GM19240 (cell line): Measurements from ENCODE around the gene PLXNB3.
A peak's percentile ranks its signal among the peaks of the same experiment; 100 is the strongest.
"Not testable (repeated sequence)": the region's sequence is repeated elsewhere in the genome, so short reads cannot be mapped to it uniquely, and the experiment has no call there.

Experiments used
- DNase-seq: peaks from one replicate; pipeline ENCODE4 v3.0.0; 2011; ENCODE audit warnings: low spot score; ENCODE audit not compliant: insufficient read length

PLXNB3 gene

DNA sequence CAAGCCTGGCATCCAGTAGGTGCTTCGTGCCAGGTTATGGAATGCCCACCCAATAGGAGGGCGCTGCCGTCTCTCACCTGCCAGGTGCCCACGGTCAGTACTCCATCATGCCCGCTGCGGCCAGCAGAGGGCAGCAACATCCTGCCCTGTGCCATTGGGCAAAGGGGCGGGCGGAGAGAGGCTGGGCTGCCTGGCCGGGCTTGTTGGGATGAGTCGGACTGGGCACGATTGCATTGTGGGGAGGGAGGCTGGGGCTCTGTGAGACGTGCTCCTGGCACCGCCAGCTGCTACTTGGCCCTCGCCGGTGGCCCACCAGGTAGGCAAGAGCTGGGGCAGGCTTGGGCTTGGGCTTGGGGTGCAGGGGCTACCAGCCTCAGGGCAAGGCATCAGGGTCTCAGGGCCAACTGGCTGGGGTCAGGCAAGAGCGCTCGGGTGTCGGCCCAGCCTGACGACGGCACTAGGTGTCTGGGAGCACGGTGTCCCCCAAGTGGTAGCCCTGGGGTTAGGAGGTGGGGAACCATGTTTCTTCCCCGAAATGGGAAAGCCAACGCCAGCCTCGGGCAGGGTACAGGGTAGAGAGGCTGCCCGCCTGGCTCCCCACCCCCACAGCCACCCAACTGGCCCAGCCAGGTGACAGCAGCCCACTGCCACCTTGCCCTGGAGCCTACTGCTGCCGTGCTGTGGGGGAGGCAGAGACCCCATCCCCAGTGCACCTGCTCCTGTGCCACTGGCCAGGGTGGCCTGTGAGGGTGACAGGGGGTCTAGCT lies at the start of gene PLXNB3:
Gene PLXNB3, plus strand, starts transcription at position 261 of the 767 bp plus-strand sequence. CDS start 1,287 bp downstream, outside the sequence.
- DNase-seq: peak; percentile 73

GRCh38 chrX:153714256-153714655 lies 49.8 kb upstream of the PLXNB3 start:
- DNase-seq: no peak

- no peak for DNase-seq
Observed at GRCh38 chrX:153717445-153717844, 46.6 kb upstream of the PLXNB3 start.

- DNase-seq: no peak
Observed at GRCh38 chrX:153719238-153719637, 44.8 kb upstream of the PLXNB3 start.

- DNase-seq: no peak
Observed at GRCh38 chrX:153719701-153720100, 44.3 kb upstream of the PLXNB3 start.

- DNase-seq: no peak
Observed at GRCh38 chrX:153722704-153723350, 41.2 kb upstream of the PLXNB3 start.

DNA sequence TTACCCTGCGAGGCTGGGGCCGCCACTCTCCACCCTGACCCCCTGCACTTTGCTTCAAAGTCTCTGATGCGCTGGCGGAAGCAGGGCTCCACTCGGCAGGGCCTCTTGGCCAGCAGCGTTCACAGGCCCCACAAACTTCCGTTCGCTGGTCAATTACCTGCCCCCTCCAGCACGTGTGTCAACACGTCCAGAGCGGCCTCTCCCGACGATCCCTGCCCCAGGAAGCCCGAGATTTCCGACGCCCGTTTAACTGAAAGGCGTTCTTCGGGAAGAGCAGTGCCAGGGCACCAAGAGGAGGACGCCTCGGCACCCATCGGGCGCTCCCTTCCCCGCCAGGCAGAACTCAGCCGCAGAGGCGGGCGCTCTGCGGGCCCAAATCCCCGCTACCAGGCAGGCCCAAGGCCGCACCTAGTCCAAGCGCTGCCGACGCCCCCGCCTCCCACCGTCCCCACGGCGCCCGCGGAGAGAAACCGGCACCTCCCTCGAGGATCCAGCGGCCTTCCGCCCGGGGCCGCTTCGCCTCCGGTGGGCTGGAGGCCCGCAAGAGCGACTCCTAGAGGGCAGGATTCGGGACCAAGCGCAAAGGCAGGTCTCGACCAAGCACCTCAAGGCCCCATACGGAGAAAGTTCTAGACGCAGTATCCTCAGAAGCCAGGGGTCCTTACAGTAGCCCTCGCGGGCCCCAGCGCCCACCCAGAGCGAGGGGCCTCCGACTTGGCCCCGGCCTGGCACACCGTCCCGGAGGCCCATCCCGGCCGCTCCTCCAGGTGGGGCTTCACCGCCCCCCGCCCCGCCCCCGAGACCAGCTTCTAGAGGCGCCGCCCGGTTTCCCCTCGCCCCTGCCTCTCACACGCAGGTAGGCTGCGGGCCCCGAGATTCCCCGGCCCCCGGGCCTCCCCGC lies 40.4 kb upstream of the PLXNB3 start:
- DNase-seq: no peak

- DNase-seq: peak; percentile 65
Observed at GRCh38 chrX:153724252-153725038, 39.6 kb upstream of the PLXNB3 start, which contains the start of the genes ABCD1 and BCAP31. ABCD1 (plus strand) TSS chrX:153724856; CDS start chrX:153725267, 411 bp downstream. BCAP31 (minus strand) TSS chrX:153724387; CDS start chrX:153723244, 1,143 bp downstream.

DNA sequence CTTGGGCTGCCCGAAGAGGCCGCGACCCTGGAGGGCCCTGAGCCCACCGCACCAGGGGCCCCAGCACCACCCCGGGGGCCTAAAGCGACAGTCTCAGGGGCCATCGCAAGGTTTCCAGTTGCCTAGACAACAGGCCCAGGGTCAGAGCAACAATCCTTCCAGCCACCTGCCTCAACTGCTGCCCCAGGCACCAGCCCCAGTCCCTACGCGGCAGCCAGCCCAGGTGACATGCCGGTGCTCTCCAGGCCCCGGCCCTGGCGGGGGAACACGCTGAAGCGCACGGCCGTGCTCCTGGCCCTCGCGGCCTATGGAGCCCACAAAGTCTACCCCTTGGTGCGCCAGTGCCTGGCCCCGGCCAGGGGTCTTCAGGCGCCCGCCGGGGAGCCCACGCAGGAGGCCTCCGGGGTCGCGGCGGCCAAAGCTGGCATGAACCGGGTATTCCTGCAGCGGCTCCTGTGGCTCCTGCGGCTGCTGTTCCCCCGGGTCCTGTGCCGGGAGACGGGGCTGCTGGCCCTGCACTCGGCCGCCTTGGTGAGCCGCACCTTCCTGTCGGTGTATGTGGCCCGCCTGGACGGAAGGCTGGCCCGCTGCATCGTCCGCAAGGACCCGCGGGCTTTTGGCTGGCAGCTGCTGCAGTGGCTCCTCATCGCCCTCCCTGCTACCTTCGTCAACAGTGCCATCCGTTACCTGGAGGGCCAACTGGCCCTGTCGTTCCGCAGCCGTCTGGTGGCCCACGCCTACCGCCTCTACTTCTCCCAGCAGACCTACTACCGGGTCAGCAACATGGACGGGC lies 38.8 kb upstream of the PLXNB3 start:
- DNase-seq: no peak

- DNase-seq: no peak
Observed at GRCh38 chrX:153725832-153726285, 38.2 kb upstream of the PLXNB3 start.

GRCh38 chrX:153726286-153727122 lies 37.5 kb upstream of the PLXNB3 start:
- peak; percentile 85 for DNase-seq

DNA sequence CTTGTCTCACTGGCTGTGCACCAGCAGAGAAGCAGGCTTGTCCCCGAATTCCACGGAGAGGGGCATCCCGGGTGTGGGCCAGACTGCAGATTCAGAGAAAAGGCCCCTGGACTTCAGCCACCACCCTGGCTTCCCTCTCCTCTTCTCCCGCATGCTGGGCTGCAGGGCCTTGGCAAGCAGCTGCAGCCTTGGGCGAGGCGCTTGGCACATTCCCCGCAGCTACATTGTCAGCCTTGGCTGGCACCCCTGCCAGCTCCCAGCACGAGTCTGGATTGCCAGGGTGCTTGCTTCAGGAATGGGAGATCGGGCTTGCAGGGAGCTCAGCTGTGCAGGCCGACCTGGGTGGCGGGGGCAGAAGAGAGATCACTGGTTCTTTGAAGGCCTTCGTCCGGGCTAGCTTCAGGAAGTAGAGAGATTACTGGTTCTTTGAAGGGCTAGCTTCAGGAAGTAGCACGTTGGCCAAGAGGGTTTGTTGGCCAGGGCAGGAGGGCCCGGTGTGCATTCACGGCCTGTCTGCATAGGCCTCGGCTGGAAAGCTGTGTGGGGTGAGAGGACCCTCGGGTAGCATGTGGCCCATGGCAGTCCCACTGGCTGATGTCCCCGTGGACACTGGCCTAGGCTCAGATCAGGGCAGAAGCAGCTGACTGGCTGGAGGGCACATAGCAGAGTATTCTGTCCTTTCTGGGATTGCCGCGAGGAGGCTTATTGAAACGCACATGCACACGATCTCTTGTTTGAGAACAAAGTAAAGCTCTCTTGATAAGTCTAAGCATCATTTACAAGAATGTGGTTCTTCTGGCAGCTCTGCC lies 36.7 kb upstream of the PLXNB3 start:
- no peak for DNase-seq

GRCh38 chrX:153728095-153728494 lies 36.0 kb upstream of the PLXNB3 start:
- DNase-seq: no peak

- no peak for DNase-seq
Observed at GRCh38 chrX:153728951-153729631, 35.0 kb upstream of the PLXNB3 start.

- DNase-seq: not testable (repeated sequence)
Observed at GRCh38 chrX:153730115-153730514, 33.9 kb upstream of the PLXNB3 start.

DNA sequence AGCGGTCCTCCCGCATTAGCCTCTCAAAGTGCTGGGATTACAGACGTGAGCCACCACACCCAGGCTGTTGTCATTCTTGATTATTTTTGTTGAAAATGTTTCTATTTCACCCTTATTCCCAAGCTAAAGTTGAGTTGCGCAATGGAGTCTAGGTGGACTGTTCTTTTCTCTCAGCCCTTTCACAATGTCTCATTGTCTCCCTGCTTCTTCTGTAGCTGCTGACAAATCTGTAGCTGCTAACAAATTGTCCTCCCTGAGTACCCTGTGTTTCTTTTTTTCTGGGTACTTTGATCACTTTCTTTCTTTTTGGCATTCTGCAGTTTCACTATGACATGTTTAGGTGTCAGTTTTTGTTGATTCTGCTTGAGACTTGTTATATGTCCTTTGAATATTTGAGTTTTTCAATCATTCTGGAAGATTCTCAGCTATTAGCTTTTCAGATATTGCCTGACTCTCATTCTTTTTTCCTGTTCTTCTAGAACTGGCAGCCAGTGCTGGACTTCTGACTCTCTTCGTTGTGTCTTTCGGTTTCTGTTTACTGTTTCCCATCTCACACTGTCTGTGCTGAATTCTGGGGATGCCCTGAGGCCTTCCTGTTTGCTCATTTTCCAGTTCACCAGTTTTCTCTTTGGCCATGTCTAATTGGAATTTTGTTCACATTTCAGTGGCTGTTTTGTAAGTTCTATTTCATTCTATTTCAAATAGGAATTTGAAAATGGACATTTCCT lies 32.8 kb upstream of the PLXNB3 start:
- DNase-seq: no peak

GRCh38 chrX:153731845-153732215 lies 32.2 kb upstream of the PLXNB3 start:
- no peak for DNase-seq
